Fibroblast of lung (primary cell): ENCODE measurements around the gene ING3.

Source experiments
- EZH2 ChIP-seq: IDR thresholded peaks from 2 replicates; pipeline ENCODE4 v1.5.1; 2012; ENCODE audit warnings: low read length, control low read depth, mild to moderate bottlenecking; ENCODE audit errors: missing control alignments
- TF ChIP-seq, protein P1 (sequence below), 2 donors: IDR thresholded peaks in 1 of 2; conservative IDR thresholded peaks in 1 of 2; 1 replicate in 1 of 2; 2 replicates in 1 of 2; pipeline ENCODE4 v1.5.1; 2011 to 2012; ENCODE audit warnings: low read length in 2 of 2, control low read depth in 1 of 2, inconsistent platforms in 1 of 2, low read depth in 1 of 2, mild to moderate bottlenecking in 1 of 2

DNA sequence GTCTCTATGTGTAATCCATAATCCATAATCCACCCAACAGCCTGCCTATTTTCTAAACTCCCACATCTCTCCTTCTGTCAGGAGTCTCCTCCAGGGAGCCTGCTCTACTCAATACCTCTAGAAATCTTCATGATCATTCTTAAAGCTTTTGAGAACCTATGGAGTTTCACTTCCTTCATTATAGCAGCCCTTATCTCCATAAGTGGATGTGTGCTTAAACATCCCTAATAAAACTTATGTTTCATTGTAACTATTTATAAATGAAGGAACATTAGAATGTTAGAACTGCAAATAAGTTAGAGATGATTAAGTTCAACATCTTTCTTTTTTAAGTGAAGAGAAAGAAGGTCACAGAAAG, 46.4 kb downstream of the ING3 start:
- TF ChIP-seq, protein P1, sequence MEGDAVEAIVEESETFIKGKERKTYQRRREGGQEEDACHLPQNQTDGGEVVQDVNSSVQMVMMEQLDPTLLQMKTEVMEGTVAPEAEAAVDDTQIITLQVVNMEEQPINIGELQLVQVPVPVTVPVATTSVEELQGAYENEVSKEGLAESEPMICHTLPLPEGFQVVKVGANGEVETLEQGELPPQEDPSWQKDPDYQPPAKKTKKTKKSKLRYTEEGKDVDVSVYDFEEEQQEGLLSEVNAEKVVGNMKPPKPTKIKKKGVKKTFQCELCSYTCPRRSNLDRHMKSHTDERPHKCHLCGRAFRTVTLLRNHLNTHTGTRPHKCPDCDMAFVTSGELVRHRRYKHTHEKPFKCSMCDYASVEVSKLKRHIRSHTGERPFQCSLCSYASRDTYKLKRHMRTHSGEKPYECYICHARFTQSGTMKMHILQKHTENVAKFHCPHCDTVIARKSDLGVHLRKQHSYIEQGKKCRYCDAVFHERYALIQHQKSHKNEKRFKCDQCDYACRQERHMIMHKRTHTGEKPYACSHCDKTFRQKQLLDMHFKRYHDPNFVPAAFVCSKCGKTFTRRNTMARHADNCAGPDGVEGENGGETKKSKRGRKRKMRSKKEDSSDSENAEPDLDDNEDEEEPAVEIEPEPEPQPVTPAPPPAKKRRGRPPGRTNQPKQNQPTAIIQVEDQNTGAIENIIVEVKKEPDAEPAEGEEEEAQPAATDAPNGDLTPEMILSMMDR (conservative IDR thresholded peaks at IDR 0.05 in 1 of 2, IDR thresholded peaks at IDR 0.05 in 1 of 2; ENCODE audit: low read depth in 1 of 2, low read length in 2 of 2) = no peak
- no peak for TF ChIP-seq EZH2
